Ureter (tissue), 1 donor: ENCODE measurements around the gene SEC14L2. TPM values are rescaled to one million over a fixed set of nuclear protein-coding genes. Genes with fewer than 3 reads are reported as not detected.

Experiments used
- DNase-seq: peaks from one replicate; pipeline ENCODE4 v3.0.0-alpha.2; 2020; ENCODE audit warnings: low spot score
- total RNA-seq: library from RNA; stranded (reverse); gene quantifications from one replicate; pipeline ENCODE4 v1.2.4, GENCODE V29; 2023
- donor health status: DM: yes; HTN: yes; CAD: no.

The SEC14L2 gene
- 5.8 TPM for total RNA-seq

GRCh38 chr22:30396871-30397655 is at the start of gene SEC14L2:
Gene SEC14L2 (plus strand): TSS chr22:30397018. CDS start chr22:30397117, 99 bp downstream.
- peak; percentile 64 for DNase-seq

- DNase-seq: no peak
Observed at GRCh38 chr22:30347255-30347892, 49.4 kb upstream of the SEC14L2 start.

GRCh38 chr22:30348404-30348803 is 48.4 kb upstream of the SEC14L2 start:
- DNase-seq: no peak

- no peak for DNase-seq
Observed at GRCh38 chr22:30348809-30349208, 48.0 kb upstream of the SEC14L2 start.

GRCh38 chr22:30351226-30351625 is 45.6 kb upstream of the SEC14L2 start:
- no peak for DNase-seq

- DNase-seq: no peak
Observed at GRCh38 chr22:30354644-30355043, 42.2 kb upstream of the SEC14L2 start.

- DNase-seq: peak; percentile 89
Observed at GRCh38 chr22:30356449-30357235, 40.2 kb upstream of the SEC14L2 start, which contains the start of the genes CCDC157 and SF3A1. Gene CCDC157 (plus strand): TSS chr22:30357007. CDS start chr22:30366001, 8,994 bp downstream. Gene SF3A1 (minus strand): TSS chr22:30356894. CDS start chr22:30356792, 102 bp downstream.

GRCh38 chr22:30357236-30357570 is 39.6 kb upstream of the SEC14L2 start:
- DNase-seq: no peak

- no peak for DNase-seq
Observed at GRCh38 chr22:30357650-30358215, 39.1 kb upstream of the SEC14L2 start.

GRCh38 chr22:30358541-30358940 is 38.3 kb upstream of the SEC14L2 start:
- DNase-seq: no peak

- no peak for DNase-seq
Observed at GRCh38 chr22:30361916-30362650, 34.7 kb upstream of the SEC14L2 start.

GRCh38 chr22:30362651-30363281 is 34.1 kb upstream of the SEC14L2 start:
- no peak for DNase-seq

GRCh38 chr22:30365891-30366290 is 30.9 kb upstream of the SEC14L2 start:
- no peak for DNase-seq

- no peak for DNase-seq
Observed at GRCh38 chr22:30368420-30368819, 28.4 kb upstream of the SEC14L2 start.

- DNase-seq: no peak
Observed at GRCh38 chr22:30370641-30371230, 26.1 kb upstream of the SEC14L2 start.

- no peak for DNase-seq
Observed at GRCh38 chr22:30371321-30371720, 25.5 kb upstream of the SEC14L2 start.

- no peak for DNase-seq
Observed at GRCh38 chr22:30371981-30372380, 24.8 kb upstream of the SEC14L2 start.

GRCh38 chr22:30372915-30373314 is 23.9 kb upstream of the SEC14L2 start:
- no peak for DNase-seq

GRCh38 chr22:30373331-30374325 is 23.2 kb upstream of the SEC14L2 start:
- DNase-seq: no peak
